ENCODE measurements around the gene RTN4RL2.

GRCh38 chr11:57462597-57462996, 2.3 kb downstream of the RTN4RL2 start:
- TF ChIP-seq POLR2A (IDR thresholded peaks at IDR 0.05), result no peak
- TF ChIP-seq CTCF (IDR thresholded peaks at IDR 0.05), result peak in 1 of 4 donors; percentile 8
